A549 treated with RU486 at 1 μM for 4 hours (cell line): ENCODE data around the gene RNU2-63P. TPM values are rescaled to one million over a fixed set of nuclear protein-coding genes. Genes with fewer than 3 reads are reported as not detected.

Source experiments
- total RNA-seq: library from RNA; stranded (reverse); fragments of 200-300 nt; extraction: Qiagen RNA extraction; gene quantifications from 5 replicates; pipeline ENCODE4 v1.2.3, GENCODE V29; 2022; ENCODE audit warnings: low read depth

The RNU2-63P gene
- total RNA-seq: not detected in 5 replicates

GRCh38 chr2:88016086-88016959 lies at the start of gene RNU2-63P:
RNU2-63P (minus strand) TSS chr2:88016547.

GRCh38 chr2:88055371-88056128 lies 39.2 kb upstream of the RNU2-63P start, which contains the start of gene KRCC1:
KRCC1 (minus strand) TSS chr2:88055783; CDS start chr2:88028563, 27,220 bp downstream.

Other genes with a start within 250 kb of the RNU2-63P start
- 0.34 to 0.66 TPM (median 0.45 TPM) in 3 of 5 replicates, not detected in the others for gene RGPD2, start 190.8 kb downstream of the RNU2-63P start, total RNA-seq
- gene KRCC1, start 39.2 kb upstream of the RNU2-63P start, total RNA-seq: 7.4 to 13.2 TPM (median 11.8 TPM) in 5 replicates
- not detected in 5 replicates for gene SMYD1, start 51.3 kb upstream of the RNU2-63P start, total RNA-seq
- gene FABP1, start 111.5 kb upstream of the RNU2-63P start, total RNA-seq: 0.74 TPM in 1 of 5 replicates, not detected in the others
- not detected in 5 replicates for gene THNSL2, start 153.8 kb upstream of the RNU2-63P start, total RNA-seq